H9 (cell line): Measurements from ENCODE around the gene PRKCA. TPM values are rescaled to one million over a fixed set of nuclear protein-coding genes. Genes with fewer than 3 reads are reported as not detected.

Experiments used
- DNase-seq: peaks from one replicate; pipeline ENCODE4 v3.0.0-alpha.2; 2017
- H2AFZ ChIP-seq: one replicate; pipeline ENCODE4 v1.6.1; 2013; ENCODE audit warnings: mild to moderate bottlenecking, low read length, control low read depth, moderate library complexity
- H2AK5ac ChIP-seq: 2 replicates; pipeline ENCODE4 v1.6.1; 2013; ENCODE audit warnings: low read length, control low read depth, mixed read lengths; ENCODE audit not compliant: insufficient read length
- H2BK120ac ChIP-seq: one replicate; pipeline ENCODE4 v1.6.1; 2013; ENCODE audit warnings: low read depth, mild to moderate bottlenecking, low read length, control low read depth, inconsistent platforms; ENCODE audit not compliant: poor library complexity, severe bottlenecking
- H2BK12ac ChIP-seq: 2 replicates; pipeline ENCODE4 v1.6.1; 2013; ENCODE audit warnings: low read length, control low read depth, mixed read lengths, low read depth; ENCODE audit not compliant: insufficient read length
- H2BK15ac ChIP-seq: 2 replicates; pipeline ENCODE4 v1.6.1; 2013; ENCODE audit warnings: low read depth, low read length, control low read depth
- H2BK20ac ChIP-seq: one replicate; pipeline ENCODE4 v1.6.1; 2013; ENCODE audit warnings: low read depth, mild to moderate bottlenecking, low read length, control low read depth, inconsistent platforms; ENCODE audit not compliant: poor library complexity, severe bottlenecking
- H2BK5ac ChIP-seq: 2 replicates; pipeline ENCODE4 v1.6.1; 2013; ENCODE audit warnings: low read length, control low read depth, mixed read lengths; ENCODE audit not compliant: insufficient read length
- H3K14ac ChIP-seq: 2 replicates; pipeline ENCODE4 v1.6.1; 2013; ENCODE audit warnings: low read length, control low read depth; ENCODE audit not compliant: insufficient read depth
- H3K18ac ChIP-seq: 2 replicates; pipeline ENCODE4 v1.6.1; 2013; ENCODE audit warnings: low read depth, mild to moderate bottlenecking, mixed read lengths, low read length, control low read depth; ENCODE audit not compliant: insufficient read length
- H3K23ac ChIP-seq: 2 replicates; pipeline ENCODE4 v1.6.1; 2013; ENCODE audit warnings: low read length, control low read depth, mixed read lengths, low read depth; ENCODE audit not compliant: insufficient read length
- H3K23me2 ChIP-seq: 2 replicates; pipeline ENCODE4 v1.6.1; 2013; ENCODE audit warnings: low read depth, mild to moderate bottlenecking, mixed read lengths, low read length, control low read depth; ENCODE audit not compliant: insufficient read length, poor library complexity, severe bottlenecking
- H3K27ac ChIP-seq: 2 replicates; pipeline ENCODE4 v1.5.1; 2013; ENCODE audit warnings: low read length, control low read depth, mixed read lengths, low read depth; ENCODE audit not compliant: insufficient read length
- H3K27me3 ChIP-seq: 2 replicates; pipeline ENCODE4 v1.6.1; 2013; ENCODE audit warnings: low read length, control low read depth, inconsistent platforms; ENCODE audit not compliant: insufficient read depth
- H3K4ac ChIP-seq: 2 replicates; pipeline ENCODE4 v1.6.1; 2013; ENCODE audit warnings: low read depth, mild to moderate bottlenecking, control low read depth, inconsistent platforms, low read length, moderate library complexity
- H3K4me1 ChIP-seq: 2 replicates; pipeline ENCODE4 v1.6.1; 2013; ENCODE audit warnings: low read length, control low read depth, inconsistent platforms; ENCODE audit not compliant: insufficient read depth
- H3K4me2 ChIP-seq: 2 replicates; pipeline ENCODE4 v1.6.1; 2013; ENCODE audit warnings: low read length, control low read depth, mixed read lengths; ENCODE audit not compliant: insufficient read length, insufficient read depth
- H3K56ac ChIP-seq: 2 replicates; pipeline ENCODE4 v1.6.1; 2013; ENCODE audit warnings: low read depth, mild to moderate bottlenecking, mixed read lengths, low read length, control low read depth; ENCODE audit not compliant: insufficient read length
- H3K79me1 ChIP-seq: 2 replicates; pipeline ENCODE4 v1.6.1; 2013; ENCODE audit warnings: low read depth, mild to moderate bottlenecking, moderate library complexity, low read length, control low read depth, inconsistent platforms; ENCODE audit not compliant: insufficient read depth, poor library complexity, severe bottlenecking
- H3K79me2 ChIP-seq: 2 replicates; pipeline ENCODE4 v1.6.1; 2013; ENCODE audit warnings: low read length, control low read depth, inconsistent platforms; ENCODE audit not compliant: insufficient read depth
- H3K9ac ChIP-seq: 2 replicates; pipeline ENCODE4 v1.6.1; 2013; ENCODE audit warnings: low read length, control low read depth, mixed read lengths; ENCODE audit not compliant: insufficient read length; ENCODE audit errors: extremely low read depth
- H3K9me3 ChIP-seq: one replicate; pipeline ENCODE4 v1.6.1; 2013; ENCODE audit warnings: low read depth, low read length, inconsistent platforms; ENCODE audit not compliant: control insufficient read depth
- H3T11ph ChIP-seq: one replicate; pipeline ENCODE4 v1.6.1; 2013; ENCODE audit warnings: mild to moderate bottlenecking, low read length, control low read depth, inconsistent platforms
- H4K20me1 ChIP-seq: one replicate; pipeline ENCODE4 v1.6.1; 2013; ENCODE audit not compliant: control insufficient read depth, insufficient read length, insufficient read depth
- H4K5ac ChIP-seq: 2 replicates; pipeline ENCODE4 v1.6.1; 2013; ENCODE audit warnings: low read depth, mild to moderate bottlenecking, mixed read lengths, low read length, control low read depth; ENCODE audit not compliant: insufficient read length
- H4K8ac ChIP-seq: replicated peaks from 2 replicates; pipeline ENCODE4 v1.6.1; 2013; ENCODE audit warnings: low read length, control low read depth, mixed read lengths, low read depth; ENCODE audit not compliant: insufficient read length
- H4K91ac ChIP-seq: 2 replicates; pipeline ENCODE4 v1.6.1; 2013; ENCODE audit warnings: low read depth, mild to moderate bottlenecking, moderate library complexity, mixed read lengths, low read length, control low read depth; ENCODE audit not compliant: insufficient read length
- H3K27ac Mint-ChIP-seq, 3 experiments: 2 replicates in 2 of 3; 3 replicates in 1 of 3; pipeline ENCODE4 v1.8.0; 2020 to 2021; ENCODE audit warnings: mixed read lengths in 3 of 3, mild to moderate bottlenecking in 1 of 3, moderate library complexity in 1 of 3
- H3K27me3 Mint-ChIP-seq: 2 replicates; pipeline ENCODE4 v1.8.0; 2021; ENCODE audit warnings: low read depth, mild to moderate bottlenecking, moderate library complexity, mixed read lengths
- H3K36me3 Mint-ChIP-seq, 3 experiments: 2 replicates in 2 of 3; 3 replicates in 1 of 3; pipeline ENCODE4 v1.8.0; 2020 to 2021; ENCODE audit warnings: low read depth in 3 of 3, mixed read lengths in 3 of 3; ENCODE audit not compliant: insufficient read depth in 1 of 3
- H3K4me1 Mint-ChIP-seq, 2 experiments: 2 replicates each; pipeline ENCODE4 v1.8.0; 2020; ENCODE audit warnings: mixed read lengths in 2 of 2
- H3K4me3 Mint-ChIP-seq, 2 experiments: 2 replicates in 1 of 2; 3 replicates in 1 of 2; pipeline ENCODE4 v1.8.0; 2020 to 2021; ENCODE audit warnings: mild to moderate bottlenecking in 2 of 2, mixed read lengths in 2 of 2, moderate library complexity in 1 of 2
- H3K9me3 Mint-ChIP-seq, 2 experiments: 2 replicates in 1 of 2; 3 replicates in 1 of 2; pipeline ENCODE4 v1.8.0; 2020; ENCODE audit warnings: mild to moderate bottlenecking in 2 of 2, mixed read lengths in 2 of 2, moderate library complexity in 1 of 2
- WGBS: extraction: QIAGEN DNeasy Blood & Tissue Kit; methylation state at CpG from one replicate; pipeline ENCODE4 v1.1.7; 2013; ENCODE audit warnings: missing lambda C conversion rate, low lambda C conversion rate, mixed read lengths; ENCODE audit not compliant: insufficient read length; ENCODE audit errors: extremely low coverage; 5-methylcytosine and 5-hydroxymethylcytosine counted together
- total RNA-seq: library from RNA; stranded (reverse); gene quantifications from 2 replicates; pipeline ENCODE4 v1.2.1, GENCODE V29; 2021
- TF ChIP-seq, protein P1 (sequence below): fragments of 200-600 bp; sonication (generic); conservative IDR thresholded peaks from 3 replicates; pipeline ENCODE4 v1.8.0; 2021; ENCODE audit warnings: antibody characterized with exemption, mild to moderate bottlenecking

Gene PRKCA
- total RNA-seq, 1 experiment from 2014 or later, result 10.5 TPM

DNA sequence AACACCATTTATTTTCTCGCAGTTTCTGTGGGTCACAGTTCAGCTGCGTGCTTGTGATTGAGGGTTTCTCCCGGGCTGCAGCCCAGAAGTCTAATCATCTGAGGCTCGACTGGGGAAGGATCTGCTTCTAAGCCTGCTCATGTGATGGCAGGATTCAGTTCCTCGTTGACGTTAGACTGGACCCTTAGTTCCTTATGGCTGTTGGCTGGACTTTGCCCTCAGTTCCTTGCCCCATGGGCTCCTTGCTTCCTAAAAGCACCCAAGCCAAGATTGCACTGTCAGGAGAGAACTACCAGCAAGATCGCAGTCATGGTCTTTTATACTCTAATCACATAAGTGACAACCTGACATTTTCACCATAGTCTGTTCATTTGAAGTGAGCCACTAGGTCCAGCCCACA is 250.0 kb downstream of the PRKCA start:
- H3K27ac ChIP-seq, result no peak overlapping the region
- H3K9me3 ChIP-seq, result no peaks in the 10 kb centered on the region
- H3K4me2 ChIP-seq, result no peak overlapping the region
- no peak overlapping the region for H3K4me3 Mint-ChIP-seq
- no peak overlapping the region for H3K4ac ChIP-seq
- H4K20me1 ChIP-seq, result no peaks in the 10 kb centered on the region
- peaks cover 33 to 46% of the 10 kb centered on the region in 2 experiments for H3K4me1 Mint-ChIP-seq
- H3K79me2 ChIP-seq, result no peaks in the 10 kb centered on the region
- H2BK120ac ChIP-seq, result no peak overlapping the region
- H3K18ac ChIP-seq, result no peak overlapping the region
- H3K9me3 Mint-ChIP-seq, result no peaks in the 10 kb centered on the region; a peak in 1 of 5 replicates
- no peaks in the 10 kb centered on the region for H3K23me2 ChIP-seq
- H3K9ac ChIP-seq, result no peak overlapping the region
- no peak overlapping the region for H4K5ac ChIP-seq
- no peak overlapping the region for H2AFZ ChIP-seq
- peaks cover 0 to 4% (median 3%) of the 10 kb centered on the region in 3 experiments; a peak in 4 of 7 replicates for H3K36me3 Mint-ChIP-seq
- no peak overlapping the region for H3K56ac ChIP-seq
- H3K23ac ChIP-seq, result no peak overlapping the region
- H4K91ac ChIP-seq, result no peak overlapping the region
- no peak overlapping the region for H2AK5ac ChIP-seq
- H2BK15ac ChIP-seq, result no peak overlapping the region; the same call in 1 of the 2 replicates
- WGBS, result no CpG with 5 or more reads among the region's 7 CpGs
- DNase-seq, result no peak
- no peak overlapping the region for H3K14ac ChIP-seq
- H4K8ac ChIP-seq, result no peak overlapping the region
- H3K4me1 ChIP-seq, result peaks cover 8% of the 10 kb centered on the region; the same call in 1 of the 2 replicates
- peak overlapping the region in 2 of 3 experiments; percentile 16 to 93; a peak in 4 of 7 replicates for H3K27ac Mint-ChIP-seq
- H3T11ph ChIP-seq, result no peak overlapping the region
- no peaks in the 10 kb centered on the region; the same call in 1 of the 2 replicates for H3K27me3 Mint-ChIP-seq
- no peak overlapping the region for H2BK20ac ChIP-seq
- H2BK5ac ChIP-seq, result no peak overlapping the region
- TF ChIP-seq, protein P1, sequence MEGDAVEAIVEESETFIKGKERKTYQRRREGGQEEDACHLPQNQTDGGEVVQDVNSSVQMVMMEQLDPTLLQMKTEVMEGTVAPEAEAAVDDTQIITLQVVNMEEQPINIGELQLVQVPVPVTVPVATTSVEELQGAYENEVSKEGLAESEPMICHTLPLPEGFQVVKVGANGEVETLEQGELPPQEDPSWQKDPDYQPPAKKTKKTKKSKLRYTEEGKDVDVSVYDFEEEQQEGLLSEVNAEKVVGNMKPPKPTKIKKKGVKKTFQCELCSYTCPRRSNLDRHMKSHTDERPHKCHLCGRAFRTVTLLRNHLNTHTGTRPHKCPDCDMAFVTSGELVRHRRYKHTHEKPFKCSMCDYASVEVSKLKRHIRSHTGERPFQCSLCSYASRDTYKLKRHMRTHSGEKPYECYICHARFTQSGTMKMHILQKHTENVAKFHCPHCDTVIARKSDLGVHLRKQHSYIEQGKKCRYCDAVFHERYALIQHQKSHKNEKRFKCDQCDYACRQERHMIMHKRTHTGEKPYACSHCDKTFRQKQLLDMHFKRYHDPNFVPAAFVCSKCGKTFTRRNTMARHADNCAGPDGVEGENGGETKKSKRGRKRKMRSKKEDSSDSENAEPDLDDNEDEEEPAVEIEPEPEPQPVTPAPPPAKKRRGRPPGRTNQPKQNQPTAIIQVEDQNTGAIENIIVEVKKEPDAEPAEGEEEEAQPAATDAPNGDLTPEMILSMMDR, result no peak
- no peak overlapping the region for H2BK12ac ChIP-seq
- no peaks in the 10 kb centered on the region for H3K27me3 ChIP-seq
- no peaks in the 10 kb centered on the region for H3K79me1 ChIP-seq
